Natural killer cell (primary cell): ENCODE results near the gene FGB. TPM values are rescaled to one million over a fixed set of nuclear protein-coding genes. Genes with fewer than 3 reads are reported as not detected.

Experiments
- ATAC-seq, 3 donors: fragments of 150-1000 bp in 2 of 3; fragments of 200-7000 bp in 1 of 3; cut with Tn5 transposase; 1 replicate in 1 of 3; 2 replicates in 2 of 3; pipeline ENCODE4 v1.10.0; 2021; ENCODE audit warnings: mild to moderate bottlenecking in 2 of 3, moderate library complexity in 2 of 3
- DNase-seq, 2 donors: peaks; one replicate each; pipeline versions ENCODE4 v3.0.0 to v3.0.0-alpha.2; 2013 to 2021; ENCODE audit warnings: mixed read lengths in 1 of 2
- H3K27ac ChIP-seq: one replicate; pipeline ENCODE4 v1.5.1; 2013; ENCODE audit warnings: mild to moderate bottlenecking, low read length
- H3K27me3 ChIP-seq: one replicate; pipeline ENCODE4 v1.6.1; 2013; ENCODE audit warnings: low read length; ENCODE audit not compliant: control insufficient read depth, insufficient read depth
- H3K36me3 ChIP-seq: one replicate; pipeline ENCODE4 v1.6.1; 2013; ENCODE audit warnings: low read length; ENCODE audit not compliant: control insufficient read depth, insufficient read depth
- H3K4me1 ChIP-seq: one replicate; pipeline ENCODE4 v1.6.1; 2013; ENCODE audit warnings: low read length; ENCODE audit not compliant: control insufficient read depth, insufficient read depth
- H3K4me3 ChIP-seq: one replicate; pipeline ENCODE4 v1.5.1; 2013; ENCODE audit warnings: low read length
- H3K9me3 ChIP-seq: one replicate; pipeline ENCODE4 v1.6.1; 2013; ENCODE audit warnings: low read length; ENCODE audit not compliant: control insufficient read depth, insufficient read depth
- H3K27ac Mint-ChIP-seq, 2 donors: one replicate each; pipeline ENCODE4 v1.8.0; 2022; ENCODE audit warnings: mild to moderate bottlenecking in 2 of 2, mixed read lengths in 2 of 2, moderate library complexity in 1 of 2
- H3K27me3 Mint-ChIP-seq, 2 donors: one replicate each; pipeline ENCODE4 v1.8.0; 2022; ENCODE audit warnings: low read depth in 2 of 2, mixed read lengths in 2 of 2
- H3K36me3 Mint-ChIP-seq: one replicate; pipeline ENCODE4 v1.8.0; 2022; ENCODE audit warnings: mixed read lengths
- H3K4me1 Mint-ChIP-seq, 2 donors: one replicate each; pipeline ENCODE4 v1.8.0; 2022; ENCODE audit warnings: mixed read lengths in 2 of 2
- H3K4me3 Mint-ChIP-seq: one replicate; pipeline ENCODE4 v1.8.0; 2022; ENCODE audit warnings: mild to moderate bottlenecking, moderate library complexity, mixed read lengths
- H3K9me3 Mint-ChIP-seq, 2 donors: one replicate each; pipeline ENCODE4 v1.8.0; 2022; ENCODE audit warnings: mixed read lengths in 2 of 2
- CTCF ChIP-seq: fragments of 200-600 bp; IDR thresholded peaks from one replicate; pipeline ENCODE4 v1.8.0; 2022; ENCODE audit warnings: antibody characterized with exemption
- WGBS: methylation state at CpG from one replicate; pipeline ENCODE4 v1.1.7; 2013; ENCODE audit warnings: missing lambda C conversion rate; ENCODE audit not compliant: insufficient coverage; 5-methylcytosine and 5-hydroxymethylcytosine counted together
- intact Hi-C: fragments of 100-400 bp; cut with micrococcal nuclease; formaldehyde crosslinking; loops from one replicate; pipeline ENCODE4 v1.14.2; 2022
- total RNA-seq, 4 donors: library from RNA; stranded (reverse); fragments of 120-200 nt in 1 of 4; gene quantifications; one replicate each; pipeline versions ENCODE4 v1.2.3 to v1.2.4, GENCODE V29; 2013 to 2022

The FGB gene
- total RNA-seq, 3 donors from 2014 or later (not counting 1 experiment from before 2014, with no cell fraction given), result not detected

GRCh38 chr4:154521607-154522006, 41.2 kb upstream of the FGB start:
- intact Hi-C loops, result no loop called here
- DNase-seq (no peak), ATAC-seq (no peak)
- Histone ChIP-seq H3K27ac (no peak overlapping the region), H3K9me3 (no peaks in the 10 kb centered on the region), H3K36me3 (no peaks in the 10 kb centered on the region), H3K4me1 (no peaks in the 10 kb centered on the region), H3K4me3 (no peak overlapping the region), H3K27me3 (no peaks in the 10 kb centered on the region)
- Mint-ChIP-seq H3K4me1 (no peaks in the 10 kb centered on the region), H3K4me3 (no peak overlapping the region), H3K27ac (no peak overlapping the region), H3K36me3 (no peaks in the 10 kb centered on the region), H3K9me3 (no peaks in the 10 kb centered on the region), H3K27me3 (peaks cover 8 to 59% of the 10 kb centered on the region in 2 donors)
- no peak for TF ChIP-seq CTCF

- 13% methylated on average over 2 of the region's 2 CpGs for WGBS
- Mint-ChIP-seq H3K9me3 (no peaks in the 10 kb centered on the region), H3K27me3 (peaks cover 12 to 43% of the 10 kb centered on the region in 2 donors)
Observed at GRCh38 chr4:154526151-154526550, 36.7 kb upstream of the FGB start.

GRCh38 chr4:154527308-154527707, 35.5 kb upstream of the FGB start:
- H3K4me1 Mint-ChIP-seq, result no peaks in the 10 kb centered on the region
- Histone ChIP-seq H3K27me3 (no peaks in the 10 kb centered on the region), H3K9me3 (no peaks in the 10 kb centered on the region), H3K27ac (no peak overlapping the region), H3K36me3 (no peaks in the 10 kb centered on the region), H3K4me1 (no peaks in the 10 kb centered on the region), H3K4me3 (no peak overlapping the region)
- 77% methylated on average over 4 of the region's 4 CpGs for WGBS
- H3K27ac Mint-ChIP-seq, result no peak overlapping the region
- intact Hi-C loops, result no loop called here
- no peak for TF ChIP-seq CTCF
- H3K27me3 Mint-ChIP-seq, result peaks cover 12 to 34% of the 10 kb centered on the region in 2 donors
- H3K4me3 Mint-ChIP-seq, result no peak overlapping the region
- no peaks in the 10 kb centered on the region for H3K36me3 Mint-ChIP-seq
- no peaks in the 10 kb centered on the region for H3K9me3 Mint-ChIP-seq
- ATAC-seq, result no peak
- no peak for DNase-seq

More at GRCh38 chr4:154526151-154526550, 36.7 kb upstream of the FGB start:
- ATAC-seq (no peak), DNase-seq (no peak)
- no peak for TF ChIP-seq CTCF
- Histone ChIP-seq H3K9me3 (no peaks in the 10 kb centered on the region), H3K27me3 (no peaks in the 10 kb centered on the region), H3K4me1 (no peaks in the 10 kb centered on the region), H3K4me3 (no peak overlapping the region), H3K27ac (no peak overlapping the region), H3K36me3 (no peaks in the 10 kb centered on the region)
- H3K27ac Mint-ChIP-seq, result no peak overlapping the region
- no peaks in the 10 kb centered on the region for H3K4me1 Mint-ChIP-seq
- intact Hi-C loops, result no loop called here
- H3K36me3 Mint-ChIP-seq, result no peaks in the 10 kb centered on the region
- no peak overlapping the region for H3K4me3 Mint-ChIP-seq

- Histone ChIP-seq H3K4me3 (no peak overlapping the region), H3K9me3 (no peaks in the 10 kb centered on the region), H3K4me1 (no peaks in the 10 kb centered on the region), H3K36me3 (no peaks in the 10 kb centered on the region), H3K27me3 (no peaks in the 10 kb centered on the region), H3K27ac (no peak overlapping the region)
- ATAC-seq, result no peak
- WGBS, result 82% methylated on average over 2 of the region's 2 CpGs
- peaks cover 10 to 24% of the 10 kb centered on the region in 2 donors for H3K27me3 Mint-ChIP-seq
- H3K9me3 Mint-ChIP-seq, result no peaks in the 10 kb centered on the region
- intact Hi-C loops, result no loop called here
- no peak overlapping the region for H3K27ac Mint-ChIP-seq
- H3K4me1 Mint-ChIP-seq, result no peaks in the 10 kb centered on the region
- no peak for DNase-seq
- H3K36me3 Mint-ChIP-seq, result no peaks in the 10 kb centered on the region
- no peak for TF ChIP-seq CTCF
- no peak overlapping the region for H3K4me3 Mint-ChIP-seq
Observed at GRCh38 chr4:154528869-154529268, 33.9 kb upstream of the FGB start.
